GM10248 (cell line): ENCODE measurements around the gene GPC6.

Experiments used
- CTCF ChIA-PET: fragments of 300-600 bp; sonication (Branson Sonifier 250); formaldehyde crosslinking; extraction: SDS; loops from one replicate; lab custom pipeline; 2021; ENCODE audit warnings: antibody characterized with exemption; lab: Yijun Ruan, JAX
- POLR2A ChIA-PET: fragments of 350-650 bp; sonication (Branson Sonifier 250); formaldehyde crosslinking; extraction: SDS; loops from one replicate; lab custom pipeline; 2020; ENCODE audit warnings: antibody characterized with exemption; lab: Yijun Ruan, JAX
- DNase-seq: peaks from one replicate; pipeline ENCODE4 v3.0.0; 2012; ENCODE audit errors: extremely low spot score
- TF ChIP-seq, protein P1 (sequence below): IDR thresholded peaks from 2 replicates; pipeline ENCODE4 v1.5.1; 2012; ENCODE audit warnings: mild to moderate bottlenecking, low read depth; ENCODE audit errors: extremely low read depth, missing control alignments, control extremely low read depth

The GPC6 gene

GRCh38 chr13:93341517-93341916 lies 114.9 kb downstream of the GPC6 start:
- TF ChIP-seq, protein P1, sequence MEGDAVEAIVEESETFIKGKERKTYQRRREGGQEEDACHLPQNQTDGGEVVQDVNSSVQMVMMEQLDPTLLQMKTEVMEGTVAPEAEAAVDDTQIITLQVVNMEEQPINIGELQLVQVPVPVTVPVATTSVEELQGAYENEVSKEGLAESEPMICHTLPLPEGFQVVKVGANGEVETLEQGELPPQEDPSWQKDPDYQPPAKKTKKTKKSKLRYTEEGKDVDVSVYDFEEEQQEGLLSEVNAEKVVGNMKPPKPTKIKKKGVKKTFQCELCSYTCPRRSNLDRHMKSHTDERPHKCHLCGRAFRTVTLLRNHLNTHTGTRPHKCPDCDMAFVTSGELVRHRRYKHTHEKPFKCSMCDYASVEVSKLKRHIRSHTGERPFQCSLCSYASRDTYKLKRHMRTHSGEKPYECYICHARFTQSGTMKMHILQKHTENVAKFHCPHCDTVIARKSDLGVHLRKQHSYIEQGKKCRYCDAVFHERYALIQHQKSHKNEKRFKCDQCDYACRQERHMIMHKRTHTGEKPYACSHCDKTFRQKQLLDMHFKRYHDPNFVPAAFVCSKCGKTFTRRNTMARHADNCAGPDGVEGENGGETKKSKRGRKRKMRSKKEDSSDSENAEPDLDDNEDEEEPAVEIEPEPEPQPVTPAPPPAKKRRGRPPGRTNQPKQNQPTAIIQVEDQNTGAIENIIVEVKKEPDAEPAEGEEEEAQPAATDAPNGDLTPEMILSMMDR, result no peak
- DNase-seq, result no peak
- POLR2A ChIA-PET, result no interaction called here
- CTCF ChIA-PET, result no interaction called here

- no peak for DNase-seq
- TF ChIP-seq, protein P1, result no peak
- ChIA-PET CTCF (no interaction called here), POLR2A (interaction anchor here (0.6 kb wide), 1 partner anchor 361 kb away, joined by 9 read pairs; no protein-coding TSS in a partner anchor)
Observed at GRCh38 chr13:93343097-93343496, 116.5 kb downstream of the GPC6 start.

- CTCF ChIA-PET, result no interaction called here
- no peak for DNase-seq
- POLR2A ChIA-PET, result no interaction called here
- TF ChIP-seq, protein P1, result no peak
Observed at GRCh38 chr13:93344048-93344705, 117.6 kb downstream of the GPC6 start.

- ChIA-PET CTCF (no interaction called here), POLR2A (no interaction called here)
- DNase-seq, result no peak
- TF ChIP-seq, protein P1, result no peak
Observed at GRCh38 chr13:93345024-93345423, 118.4 kb downstream of the GPC6 start.

DNA sequence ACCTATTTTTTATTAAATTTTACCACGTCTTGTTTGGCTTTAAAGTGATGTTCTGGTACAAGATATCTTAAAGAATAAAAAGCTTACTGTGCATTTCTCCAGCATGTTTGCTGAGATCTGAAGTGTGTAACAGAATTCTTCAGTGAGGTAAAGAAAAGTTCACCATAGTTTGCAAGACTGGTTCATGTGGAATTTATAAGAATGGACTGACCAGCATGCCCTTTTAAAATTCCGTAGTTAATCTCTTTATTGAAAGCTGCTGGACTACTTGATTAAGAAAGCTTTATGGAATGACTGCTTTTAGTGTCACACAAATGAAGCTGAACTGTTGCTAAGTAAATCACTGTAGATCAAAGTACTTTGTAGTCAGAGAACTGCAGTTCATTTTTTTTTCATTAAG lies 119.2 kb downstream of the GPC6 start:
- ChIA-PET CTCF (no interaction called here), POLR2A (no interaction called here)
- no peak for DNase-seq
- TF ChIP-seq, protein P1, result no peak

GRCh38 chr13:93352616-93353015 lies 126.0 kb downstream of the GPC6 start:
- TF ChIP-seq, protein P1, result no peak
- no peak for DNase-seq
- CTCF ChIA-PET, result no interaction called here
- POLR2A ChIA-PET, result no interaction called here
